Stromal cell of bone marrow (primary cell): ENCODE results near the gene OTOP3.

Source experiments
- DNase-seq: peaks from one replicate; pipeline ENCODE4 v3.0.0-alpha.2; 2012; ENCODE audit warnings: low read depth

Gene OTOP3

GRCh38 chr17:74916851-74917199, 18.9 kb upstream of the OTOP3 start:
- no peak for DNase-seq

- no peak for DNase-seq
Observed at GRCh38 chr17:74917430-74917829, 18.3 kb upstream of the OTOP3 start.

DNA sequence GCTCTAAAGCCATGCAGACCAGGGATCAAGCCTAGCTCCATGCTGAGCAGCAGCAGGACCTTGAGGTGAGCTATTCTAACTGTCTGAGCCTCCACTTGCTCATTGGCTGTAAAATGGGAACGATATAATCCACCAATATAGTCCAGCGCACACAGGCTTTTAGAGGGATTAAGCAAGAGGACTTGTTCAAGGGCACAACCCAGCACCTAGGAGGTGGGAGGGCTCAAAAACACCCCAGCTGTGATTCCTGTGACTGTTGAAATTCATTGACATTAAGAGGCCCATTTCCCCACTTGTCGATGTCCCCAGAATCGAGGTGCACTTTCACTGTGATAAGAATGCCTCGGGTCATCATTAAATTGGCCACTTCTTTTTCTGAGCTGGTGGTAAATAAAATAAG, 16.8 kb upstream of the OTOP3 start:
- no peak for DNase-seq

GRCh38 chr17:74919440-74920305, 16.0 kb upstream of the OTOP3 start:
- DNase-seq = no peak

- DNase-seq = no peak
Observed at GRCh38 chr17:74920306-74920620, 15.4 kb upstream of the OTOP3 start.

DNA sequence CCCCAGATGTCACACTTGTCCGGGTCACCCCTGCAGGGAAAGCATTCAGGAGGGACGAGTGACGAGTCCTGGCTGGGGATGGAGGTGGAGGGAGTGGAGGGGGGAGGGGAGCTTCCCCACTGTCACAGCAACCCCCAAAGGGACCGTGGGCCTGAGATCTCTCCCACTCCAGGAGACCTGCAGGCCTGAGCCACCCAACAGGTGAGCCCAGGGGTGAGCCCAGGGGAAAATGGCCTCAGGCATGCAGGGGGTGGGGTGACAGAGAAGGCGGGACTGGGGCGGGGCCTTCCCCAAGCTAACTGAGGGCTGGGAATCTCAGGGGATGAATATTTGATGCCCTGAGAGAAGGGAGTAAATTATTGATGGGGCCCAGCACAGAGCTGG, 15.1 kb upstream of the OTOP3 start:
- no peak for DNase-seq

- DNase-seq = no peak
Observed at GRCh38 chr17:74921026-74921681, 14.5 kb upstream of the OTOP3 start.

DNA sequence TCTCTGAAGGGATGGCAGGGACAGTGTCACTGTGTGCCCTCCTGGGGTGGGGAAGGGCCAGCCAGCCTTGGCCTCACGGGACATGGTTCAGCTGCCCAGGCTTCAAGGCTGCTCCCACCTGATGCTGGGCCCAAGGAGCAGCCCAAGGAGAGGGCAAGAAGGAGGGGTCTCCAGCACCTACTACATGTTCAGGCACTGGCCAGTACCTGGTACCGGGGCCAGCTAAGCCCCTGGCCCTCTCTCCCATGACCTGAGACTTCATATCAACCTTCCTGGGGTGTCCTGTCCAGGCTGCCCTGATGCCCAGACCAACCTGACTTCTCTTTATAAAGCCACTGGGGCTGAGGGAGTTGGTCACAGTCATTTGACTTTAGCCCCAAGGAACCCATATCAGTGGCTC, 13.9 kb upstream of the OTOP3 start:
- DNase-seq = no peak

DNA sequence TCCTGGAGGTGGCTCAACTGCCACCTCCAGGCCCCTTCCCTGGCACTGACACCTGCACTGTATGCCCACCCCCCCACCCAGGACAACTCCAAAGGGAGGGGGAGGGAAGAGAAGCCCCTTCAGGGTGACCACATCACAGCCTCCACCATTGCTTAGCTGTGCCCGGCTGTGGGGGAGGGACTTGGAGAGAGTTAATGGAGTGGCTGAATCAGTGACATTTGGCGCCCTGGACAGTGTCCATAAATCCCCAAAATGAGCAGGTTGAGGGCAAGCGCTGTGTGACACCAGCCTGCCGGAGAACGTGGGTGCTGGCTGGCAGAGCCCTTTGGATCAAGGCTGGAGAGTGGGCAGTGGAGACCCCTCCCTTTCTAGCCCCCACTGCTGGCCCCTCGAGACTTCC, 13.5 kb upstream of the OTOP3 start:
- DNase-seq = no peak

DNA sequence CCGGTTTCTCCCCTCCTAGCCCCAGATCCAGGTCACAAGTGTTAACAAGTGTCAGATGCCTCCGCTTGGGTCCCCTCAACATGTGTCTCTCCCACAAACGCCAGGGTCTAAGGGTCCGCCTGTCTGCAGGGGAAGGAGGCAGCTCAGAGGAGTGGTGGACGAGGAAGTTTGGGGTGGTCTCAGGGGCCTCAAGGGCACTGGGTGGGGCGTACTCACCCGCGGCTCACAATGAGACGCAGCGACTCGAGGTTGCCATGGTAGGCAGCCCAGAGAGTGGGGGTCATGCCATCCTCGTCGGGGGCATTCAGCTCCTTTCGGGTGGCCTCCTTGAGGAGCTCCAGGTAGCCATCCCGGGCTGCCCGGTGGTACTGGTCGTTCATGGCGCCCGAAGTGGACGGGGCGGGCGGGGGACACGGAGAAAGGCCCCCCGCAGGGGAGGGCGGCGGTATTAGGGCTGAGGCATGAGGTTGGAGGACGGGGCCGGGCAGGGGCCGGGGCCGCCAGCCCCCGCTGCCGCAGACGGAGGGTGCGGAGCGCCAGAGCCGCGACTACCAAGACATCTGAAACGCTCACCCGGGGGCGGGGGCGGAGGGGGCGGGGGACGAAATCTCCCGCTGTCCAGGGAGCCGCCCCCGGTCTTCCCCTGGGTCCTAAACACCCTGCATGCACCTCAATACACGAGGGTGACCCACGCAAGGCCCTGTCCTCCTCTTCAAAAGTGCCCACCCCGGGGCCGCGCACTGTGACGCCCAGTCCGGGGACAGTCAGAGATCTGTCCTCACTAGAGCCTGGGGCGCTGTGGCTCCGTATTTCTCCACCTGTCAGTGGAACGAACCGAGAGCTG, 12.8 kb upstream of the OTOP3 start, which contains the start of gene USH1G:
USH1G (minus strand) TSS at position 562 of the 844 bp plus-strand sequence; CDS start at position 380, 182 bp downstream.
- DNase-seq = no peak

DNA sequence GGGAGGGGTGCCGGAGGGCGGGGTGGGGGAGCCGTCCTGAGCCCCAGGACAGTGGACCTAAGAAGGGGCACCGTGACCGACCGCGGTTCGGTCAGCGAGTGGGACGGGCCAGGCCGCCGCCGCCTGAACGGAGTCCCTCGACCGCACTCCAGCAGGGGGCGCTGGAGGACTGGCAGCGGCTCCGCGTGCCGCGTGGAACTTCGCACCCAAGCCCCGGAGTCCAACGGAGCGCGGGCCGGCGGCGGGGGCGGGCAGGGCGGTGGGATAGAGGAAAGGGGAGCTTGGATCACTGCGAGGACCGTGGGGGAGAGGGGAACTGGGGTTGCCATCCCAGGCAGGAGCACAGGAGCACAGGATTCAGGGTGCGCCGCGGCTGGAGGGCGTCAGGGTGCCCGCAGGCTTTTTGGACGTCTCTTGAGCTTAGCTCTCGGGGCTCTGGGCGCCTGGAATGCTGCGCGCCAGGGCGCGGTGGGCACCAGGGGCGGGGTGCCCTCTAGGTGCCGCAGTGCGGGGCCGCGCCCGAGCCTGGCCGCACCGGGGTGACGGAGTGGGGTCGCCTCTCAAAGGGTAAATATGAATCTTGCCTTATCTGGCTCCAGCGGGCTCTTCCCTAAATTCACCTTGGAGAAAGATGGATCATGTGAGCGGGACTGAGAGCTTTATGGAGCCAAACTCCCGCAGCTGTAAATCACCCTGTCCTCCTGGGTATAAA, 12.0 kb upstream of the OTOP3 start:
- DNase-seq = no peak

DNA sequence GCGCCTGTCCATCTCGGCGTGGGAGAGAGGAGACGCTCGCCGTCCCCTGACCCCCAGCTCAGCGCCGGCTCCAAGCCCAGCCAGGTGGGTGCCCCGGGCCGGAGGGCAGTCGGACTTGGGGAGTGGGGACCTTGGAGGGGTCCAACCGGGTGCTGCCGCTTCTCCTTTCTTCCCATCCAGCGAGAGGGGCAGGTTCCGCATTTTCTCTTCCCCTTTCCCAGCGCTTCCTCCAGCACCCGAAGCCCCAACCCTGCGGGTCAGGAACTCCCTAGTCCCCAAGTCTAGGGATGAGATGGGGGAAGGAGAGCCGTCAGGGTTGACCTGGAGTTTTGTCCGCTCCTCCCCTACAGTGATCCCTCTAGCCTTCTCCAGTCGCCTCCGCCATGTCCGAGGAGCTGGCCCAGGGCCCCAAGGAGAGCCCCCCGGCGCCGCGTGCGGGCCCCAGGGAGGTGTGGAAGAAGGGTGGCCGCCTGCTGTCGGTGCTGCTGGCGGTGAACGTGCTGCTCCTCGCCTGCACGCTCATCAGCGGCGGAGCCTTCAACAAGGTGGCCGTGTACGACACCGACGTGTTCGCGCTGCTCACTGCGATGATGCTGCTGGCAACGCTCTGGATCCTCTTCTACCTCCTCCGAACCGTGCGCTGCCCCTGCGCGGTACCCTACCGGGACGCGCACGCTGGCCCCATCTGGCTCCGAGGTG, 11.3 kb upstream of the OTOP3 start, which contains the start of gene OTOP2:
OTOP2 (plus strand) TSS at position 24 of the 699 bp plus-strand sequence; CDS start at position 384, 360 bp downstream.
- DNase-seq = no peak

- no peak for DNase-seq
Observed at GRCh38 chr17:74925242-74925641, 10.5 kb upstream of the OTOP3 start.

- no peak for DNase-seq
Observed at GRCh38 chr17:74928786-74929185, 6.9 kb upstream of the OTOP3 start.

GRCh38 chr17:74930535-74931036, 5.1 kb upstream of the OTOP3 start:
- DNase-seq = no peak

GRCh38 chr17:74935048-74935447, 650 bp upstream of the OTOP3 start:
- no peak for DNase-seq

DNA sequence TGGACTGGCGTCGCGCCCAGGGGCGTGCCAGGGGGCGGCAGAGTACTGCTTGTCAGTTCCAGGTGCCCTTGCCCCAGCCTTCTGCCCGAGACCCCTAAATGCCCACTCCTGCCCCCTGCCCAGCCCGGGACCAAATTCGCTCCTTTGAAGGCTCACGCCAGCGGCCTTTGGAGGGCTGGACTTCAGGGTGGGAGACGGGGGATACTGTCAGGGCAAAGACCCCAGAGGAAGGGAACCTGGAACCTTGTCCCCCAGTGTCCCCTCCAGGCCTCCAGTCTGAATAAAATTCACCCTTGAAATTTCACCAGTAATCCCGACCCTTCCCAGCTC, 737 bp downstream of the OTOP3 start:
- no peak for DNase-seq

GRCh38 chr17:74937064-74938051, 1.7 kb downstream of the OTOP3 start:
- no peak for DNase-seq

GRCh38 chr17:74938194-74938950, 2.7 kb downstream of the OTOP3 start:
- no peak for DNase-seq
